Brain microvascular endothelial cell (primary cell): ENCODE measurements around the gene PIK3C3.
A peak's percentile ranks its signal among the peaks of the same experiment; 100 is the strongest.

Source experiments
- DNase-seq: peaks from one replicate; pipeline ENCODE4 v3.0.0-alpha.2; 2020
- H3K27ac ChIP-seq: fragments of 250-450 bp; sonication (Bioruptor Pico); 2 replicates; pipeline ENCODE4 v1.5.1; 2020; ENCODE audit warnings: mild to moderate bottlenecking, moderate library complexity
- H3K27me3 ChIP-seq: fragments of 250-450 bp; sonication (Bioruptor Pico); replicated peaks from 2 replicates; pipeline ENCODE4 v1.5.1; 2020; ENCODE audit warnings: mild to moderate bottlenecking
- H3K36me3 ChIP-seq: fragments of 250-450 bp; sonication (Bioruptor Pico); replicated peaks from 2 replicates; pipeline ENCODE4 v1.5.1; 2020; ENCODE audit warnings: mild to moderate bottlenecking
- H3K4me3 ChIP-seq: 2 replicates; pipeline ENCODE4 v1.5.1; 2011; ENCODE audit warnings: low read depth, mild to moderate bottlenecking, control low read depth, low read length, moderate library complexity
- in situ Hi-C: cut with HindIII; loops from 2 replicates; pipeline ENCODE4 v1.10.0; 2017; ENCODE audit warnings: low sequenced_read_pairs, low pct_ligation_motif_present
- TF ChIP-seq, protein P1 (sequence below): IDR thresholded peaks from 2 replicates; pipeline ENCODE4 v1.5.1; 2011; ENCODE audit warnings: low read depth, mild to moderate bottlenecking, moderate library complexity, low read length, control low read depth, inconsistent platforms; ENCODE audit errors: missing control alignments

The PIK3C3 gene

DNA sequence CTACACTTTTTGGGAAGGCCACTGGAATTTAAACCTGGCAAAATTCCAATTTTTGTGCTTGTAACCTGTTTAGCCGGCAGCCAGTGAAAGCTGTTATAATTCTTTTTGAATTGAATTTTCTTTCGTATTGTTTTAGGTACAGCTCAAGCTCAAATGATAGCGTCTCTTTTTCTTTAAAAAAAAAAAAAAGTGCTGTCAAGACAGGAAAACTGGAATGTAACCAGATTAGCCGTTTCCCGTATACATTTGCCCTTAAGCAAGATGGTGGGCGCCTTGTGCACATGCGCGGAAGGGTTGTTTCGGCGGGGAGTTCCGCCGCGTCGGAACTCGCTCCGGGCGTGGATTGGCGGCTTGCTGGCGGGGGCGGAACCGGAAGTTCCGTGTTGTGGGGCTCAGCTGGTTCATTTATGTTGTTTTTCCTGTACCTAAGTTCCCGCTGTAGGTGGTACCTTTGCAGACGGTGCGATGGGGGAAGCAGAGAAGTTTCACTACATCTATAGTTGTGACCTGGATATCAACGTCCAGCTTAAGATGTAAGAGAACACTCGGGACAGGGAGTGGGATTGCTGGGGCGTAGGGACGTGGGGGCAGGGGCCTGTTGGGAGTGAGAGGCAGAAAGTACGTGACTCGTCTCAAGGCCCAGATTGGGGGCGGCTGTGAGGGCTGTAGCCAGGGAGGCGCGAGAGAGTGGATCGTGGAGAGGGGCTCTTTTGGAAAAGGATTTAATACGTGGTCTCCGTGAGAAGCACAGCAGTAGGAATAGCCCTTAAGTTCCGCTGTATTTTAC is at the start of gene PIK3C3:
Gene PIK3C3, plus strand, starts transcription at position 408 of the 787 bp plus-strand sequence. Its CDS starts 58 bp downstream, at position 466.
- peak within 1 kb of the TSS; percentile 92 for H3K4me3 ChIP-seq
- H3K27me3 ChIP-seq = no peaks in the 10 kb centered on the region
- H3K36me3 ChIP-seq = peaks cover 5% of the 10 kb centered on the region
- TF ChIP-seq, protein P1, sequence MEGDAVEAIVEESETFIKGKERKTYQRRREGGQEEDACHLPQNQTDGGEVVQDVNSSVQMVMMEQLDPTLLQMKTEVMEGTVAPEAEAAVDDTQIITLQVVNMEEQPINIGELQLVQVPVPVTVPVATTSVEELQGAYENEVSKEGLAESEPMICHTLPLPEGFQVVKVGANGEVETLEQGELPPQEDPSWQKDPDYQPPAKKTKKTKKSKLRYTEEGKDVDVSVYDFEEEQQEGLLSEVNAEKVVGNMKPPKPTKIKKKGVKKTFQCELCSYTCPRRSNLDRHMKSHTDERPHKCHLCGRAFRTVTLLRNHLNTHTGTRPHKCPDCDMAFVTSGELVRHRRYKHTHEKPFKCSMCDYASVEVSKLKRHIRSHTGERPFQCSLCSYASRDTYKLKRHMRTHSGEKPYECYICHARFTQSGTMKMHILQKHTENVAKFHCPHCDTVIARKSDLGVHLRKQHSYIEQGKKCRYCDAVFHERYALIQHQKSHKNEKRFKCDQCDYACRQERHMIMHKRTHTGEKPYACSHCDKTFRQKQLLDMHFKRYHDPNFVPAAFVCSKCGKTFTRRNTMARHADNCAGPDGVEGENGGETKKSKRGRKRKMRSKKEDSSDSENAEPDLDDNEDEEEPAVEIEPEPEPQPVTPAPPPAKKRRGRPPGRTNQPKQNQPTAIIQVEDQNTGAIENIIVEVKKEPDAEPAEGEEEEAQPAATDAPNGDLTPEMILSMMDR = no peak
- peak within 1 kb of the TSS; percentile 87 for H3K27ac ChIP-seq
- DNase-seq = peak; percentile 97
- in situ Hi-C loops = no loop called here

GRCh38 chr18:41905786-41906527 is 49.1 kb upstream of the PIK3C3 start:
- no peak overlapping the region for H3K4me3 ChIP-seq
- H3K36me3 ChIP-seq = no peaks in the 10 kb centered on the region
- peak; percentile 5 for DNase-seq
- TF ChIP-seq, protein P1 = no peak
- H3K27ac ChIP-seq = no peak overlapping the region
- H3K27me3 ChIP-seq = no peaks in the 10 kb centered on the region
- in situ Hi-C loops = no loop called here

DNA sequence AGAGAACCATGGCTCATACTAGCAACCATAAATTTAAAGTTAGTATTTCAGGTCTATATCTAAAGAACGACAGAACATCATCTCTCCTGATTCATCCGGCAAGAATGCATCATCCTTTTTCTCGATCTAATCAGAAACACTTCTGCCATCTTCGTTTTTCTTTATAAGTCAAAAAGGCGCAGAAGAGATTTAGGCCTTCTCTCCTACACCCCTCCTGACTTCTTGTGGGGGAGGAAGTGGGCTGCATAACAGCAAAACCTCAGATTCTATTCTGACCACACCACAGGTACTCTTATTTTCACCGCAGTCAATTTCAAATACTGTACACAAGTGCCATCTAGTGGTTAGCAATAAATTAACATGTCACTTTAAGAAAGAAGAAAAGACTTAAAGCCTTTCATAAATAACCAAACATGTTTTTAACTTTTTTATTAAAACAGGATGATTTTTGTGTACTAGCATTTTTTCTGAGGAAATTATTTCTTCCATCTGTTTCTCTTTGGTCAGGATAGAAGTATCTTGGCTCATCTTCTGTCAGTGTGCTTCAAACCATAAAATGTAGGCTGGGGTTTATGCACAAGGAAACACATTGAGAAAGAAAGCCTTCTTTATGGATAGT is 48.4 kb upstream of the PIK3C3 start:
- in situ Hi-C loops = no loop called here
- TF ChIP-seq, protein P1 = peak; percentile 48
- no peaks in the 10 kb centered on the region for H3K36me3 ChIP-seq
- peak; percentile 35 for DNase-seq
- peak overlapping the region; percentile 37 for H3K4me3 ChIP-seq
- H3K27me3 ChIP-seq = no peaks in the 10 kb centered on the region
- H3K27ac ChIP-seq = no peak overlapping the region

GRCh38 chr18:41917181-41917580 is 37.9 kb upstream of the PIK3C3 start:
- Histone ChIP-seq H3K4me3 (no peak overlapping the region), H3K27ac (no peak overlapping the region), H3K36me3 (no peaks in the 10 kb centered on the region), H3K27me3 (no peaks in the 10 kb centered on the region)
- in situ Hi-C loops = no loop called here
- DNase-seq = no peak
- TF ChIP-seq, protein P1 = no peak

- in situ Hi-C loops = no loop called here
- H3K4me3 ChIP-seq = no peak overlapping the region
- no peaks in the 10 kb centered on the region for H3K27me3 ChIP-seq
- no peak overlapping the region for H3K27ac ChIP-seq
- TF ChIP-seq, protein P1 = no peak
- no peaks in the 10 kb centered on the region for H3K36me3 ChIP-seq
- DNase-seq = no peak
These were observed 33.3 kb upstream of the PIK3C3 start for GRCh38 chr18:41921770-41922169.
